ENCODE data around the gene HSPH1.

GRCh38 chr13:31204592-31204991, 42.9 kb upstream of the HSPH1 start:
- TF ChIP-seq CTCF (IDR thresholded peaks at IDR 0.05; ENCODE audit: poor library complexity, severe bottlenecking): no peak
- TF ChIP-seq POLR2AphosphoS5 (IDR thresholded peaks at IDR 0.05): no peak
- TF ChIP-seq EZH2 (IDR thresholded peaks at IDR 0.05; ENCODE audit: borderline replicate concordance, insufficient read depth, low read length, poor library complexity, severe bottlenecking): no peak
- no peak for TF ChIP-seq MXI1 (conservative IDR thresholded peaks at IDR 0.05; ENCODE audit: poor library complexity, severe bottlenecking)
- TF ChIP-seq RAD21 (conservative IDR thresholded peaks at IDR 0.05): no peak
- no peak for TF ChIP-seq SMC3 (conservative IDR thresholded peaks at IDR 0.05; ENCODE audit: poor library complexity)
- no peak for TF ChIP-seq EP300 (conservative IDR thresholded peaks at IDR 0.05; ENCODE audit: poor library complexity, severe bottlenecking)
- no peak for TF ChIP-seq REST (IDR thresholded peaks at IDR 0.05; ENCODE audit: borderline replicate concordance)

Data from neural cell (in vitro differentiated cells).